AML-193 (cell line): Measurements from ENCODE around the gene COX19.
A peak's percentile ranks its signal among the peaks of the same experiment; 100 is the strongest.
"Not testable (repeated sequence)": the region's sequence is repeated elsewhere in the genome, so short reads cannot be mapped to it uniquely, and the experiment has no call there.

ENCODE experiments used
- DNase-seq, 2 experiments: peaks; one replicate each; lab custom pipeline; 2025; lab: John Stamatoyannopoulos, UW

Gene COX19

DNA sequence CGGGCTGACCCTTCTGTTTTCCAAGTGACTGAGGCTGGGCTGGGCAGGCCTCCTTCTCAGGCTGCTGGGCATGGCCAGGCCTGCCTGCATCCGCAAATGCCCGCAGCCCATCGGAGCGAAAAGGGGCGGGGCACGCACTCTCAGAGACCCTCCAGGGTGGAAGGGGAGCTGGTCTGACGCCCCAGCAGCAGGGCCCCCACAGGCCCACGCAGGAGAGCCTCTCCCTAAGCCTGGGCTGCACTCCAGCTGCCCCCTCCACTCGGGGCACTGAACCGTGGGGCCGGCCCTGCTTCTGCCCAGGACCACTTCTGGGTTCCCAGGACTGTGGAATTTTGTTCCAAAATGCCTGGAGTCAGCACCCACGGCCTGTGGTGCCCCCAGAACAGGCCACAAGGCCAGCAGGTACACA is 30.2 kb downstream of the COX19 start:
- no peak for DNase-seq

DNA sequence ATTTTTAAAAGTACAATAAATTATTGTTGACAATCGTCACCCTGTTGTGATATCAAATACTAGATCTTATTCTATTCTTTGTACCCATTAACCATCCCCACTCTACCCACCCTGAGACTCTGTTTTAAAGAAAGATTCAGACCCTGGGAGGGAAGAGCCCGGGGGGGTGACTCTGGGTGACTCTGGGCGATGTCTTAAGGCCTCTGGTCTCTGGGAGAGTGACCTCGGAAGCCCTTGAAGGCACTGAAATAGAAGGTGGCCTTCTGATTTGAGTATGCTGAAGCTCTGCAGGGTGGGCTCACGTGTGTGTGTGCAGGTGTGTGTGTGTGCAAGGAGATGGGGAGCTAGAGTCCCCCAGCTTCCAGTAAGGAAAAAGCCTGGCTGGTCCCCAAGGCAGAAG is 30.6 kb downstream of the COX19 start:
- DNase-seq: no peak

DNA sequence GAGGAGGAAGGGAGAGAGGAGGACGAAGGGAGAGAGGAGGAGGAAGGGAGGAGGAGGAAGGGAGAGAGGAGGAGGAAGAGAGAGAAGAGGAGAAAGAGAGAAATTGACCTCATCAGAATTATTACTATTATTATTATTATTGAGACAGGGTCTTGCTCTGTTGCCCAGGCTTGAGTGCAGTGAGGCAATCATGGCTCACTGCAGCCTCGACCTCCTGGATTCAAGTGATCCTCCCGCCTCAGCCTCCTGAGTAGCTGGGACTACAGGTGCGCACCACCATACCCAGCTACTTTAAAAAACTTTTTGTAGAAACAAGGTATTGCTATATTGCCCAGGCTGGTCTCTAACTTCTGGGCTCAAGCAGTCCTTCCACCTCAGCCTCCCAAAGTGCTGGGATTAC is 31.6 kb downstream of the COX19 start:
- not testable (repeated sequence) for DNase-seq

DNA sequence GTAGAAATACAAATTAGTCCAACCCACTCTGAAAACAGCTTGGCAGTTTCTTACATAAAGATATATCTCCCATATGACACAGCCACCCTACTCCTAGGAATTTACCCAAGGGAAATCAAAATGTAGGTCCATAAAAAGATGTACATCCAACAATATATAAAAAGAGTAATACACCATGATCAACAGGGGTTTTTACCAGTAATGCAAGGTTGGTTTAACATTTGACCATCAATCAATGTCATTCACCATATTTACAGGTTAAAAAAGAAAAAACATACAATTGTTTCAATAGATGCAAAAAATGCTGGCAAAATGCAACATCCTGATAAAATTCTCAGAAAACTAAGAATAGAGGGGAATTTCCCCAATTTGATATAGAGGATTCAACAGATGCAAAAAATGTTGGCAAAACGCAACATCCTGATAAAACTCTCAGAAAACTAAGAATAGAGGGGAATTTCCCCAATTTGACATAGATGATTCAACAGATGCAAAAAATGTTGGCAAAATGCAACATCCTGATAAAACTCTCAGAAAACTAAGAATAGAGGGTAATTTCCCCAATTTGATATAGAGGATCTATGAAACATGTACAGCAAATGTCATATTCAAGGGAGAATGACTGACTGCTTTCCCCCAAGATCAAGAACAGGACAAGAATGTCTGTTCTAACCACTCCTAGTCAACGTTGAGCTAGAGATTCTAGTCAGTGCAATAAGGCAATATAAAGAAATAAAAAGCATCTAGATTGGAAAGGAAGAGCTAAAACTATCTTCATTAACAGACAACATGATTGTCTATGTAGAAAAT is 34.5 kb downstream of the COX19 start:
- no peak for DNase-seq

DNA sequence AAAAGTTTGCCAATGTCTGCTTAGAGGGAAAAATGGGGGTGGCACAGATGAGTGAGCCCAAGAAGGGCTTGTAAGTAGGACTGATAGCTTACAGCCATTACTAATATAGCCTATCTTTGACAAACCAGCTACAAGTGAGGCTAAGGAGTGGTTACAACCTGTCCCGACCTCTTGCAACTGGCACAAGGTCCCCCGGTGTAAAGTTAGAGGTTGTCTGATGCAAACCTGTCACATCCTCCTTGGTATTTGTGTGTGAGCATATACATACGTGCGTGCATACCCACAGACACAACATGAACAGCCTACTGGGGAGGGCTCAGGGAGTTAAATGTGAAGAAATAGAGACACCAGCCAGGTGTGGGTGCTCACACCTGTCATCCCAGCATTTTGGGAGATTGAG is 35.5 kb downstream of the COX19 start:
- DNase-seq: no peak

DNA sequence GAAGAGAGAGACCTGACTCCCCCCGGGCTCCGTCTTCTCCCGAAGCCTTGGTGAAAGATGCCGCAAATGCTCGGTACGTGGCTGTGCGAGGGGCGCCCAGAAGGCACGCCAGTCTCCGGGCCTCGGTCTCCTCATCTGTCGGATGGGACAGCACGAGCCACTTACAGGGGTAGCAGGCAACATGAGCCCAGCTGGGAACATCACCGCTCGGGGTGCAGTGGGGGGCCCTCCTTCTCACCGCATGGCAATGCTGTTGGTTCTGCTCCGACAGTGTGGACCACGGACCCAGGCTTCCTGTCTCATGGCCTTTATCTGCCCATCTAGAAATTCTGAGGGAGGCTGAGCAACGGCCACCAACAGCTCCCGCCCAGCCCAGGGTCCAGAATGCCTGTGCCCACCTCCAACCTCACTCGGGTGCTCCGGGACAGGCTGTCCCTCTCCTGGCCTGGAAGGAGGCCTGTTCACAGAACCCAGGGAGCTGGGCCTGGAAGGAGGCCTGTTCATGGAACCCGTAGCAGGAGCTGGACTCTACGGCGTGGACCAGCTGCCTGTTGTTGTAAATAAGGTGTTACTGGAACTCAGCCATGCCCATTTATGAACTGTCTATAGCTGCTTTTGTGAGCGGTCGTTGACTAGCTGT is 36.7 kb downstream of the COX19 start:
- DNase-seq: no peak

DNA sequence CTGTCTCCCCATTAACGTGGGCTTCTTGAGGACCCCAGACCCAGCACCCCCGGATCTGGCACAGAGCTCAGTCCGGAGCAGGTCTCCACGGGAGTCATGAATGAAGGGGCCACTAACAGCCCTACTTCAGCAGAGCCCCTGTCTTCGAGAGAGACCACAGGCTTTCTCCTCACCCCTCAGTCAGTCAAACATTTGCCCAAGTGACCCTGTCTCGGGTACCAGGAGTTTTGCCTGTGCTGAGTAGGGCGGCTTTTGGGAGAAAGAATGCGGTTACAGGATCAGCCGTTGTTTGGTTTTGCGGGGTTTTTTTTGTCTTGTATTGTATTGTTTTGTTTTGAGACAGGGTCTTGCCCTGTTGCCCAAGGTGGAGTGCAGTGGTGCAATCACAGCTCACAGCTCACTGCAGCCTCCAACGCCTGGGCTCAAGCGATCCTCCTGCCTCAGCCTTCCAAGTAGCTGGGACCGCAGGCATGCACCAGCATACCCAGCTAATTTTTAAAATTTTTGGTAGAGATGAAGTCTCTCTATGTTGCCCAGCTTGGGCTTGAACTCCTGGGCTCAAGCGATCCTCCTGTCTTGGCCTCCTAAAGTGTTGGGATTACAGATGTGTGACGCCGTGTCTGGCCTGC is 37.4 kb downstream of the COX19 start:
- no peak for DNase-seq

DNA sequence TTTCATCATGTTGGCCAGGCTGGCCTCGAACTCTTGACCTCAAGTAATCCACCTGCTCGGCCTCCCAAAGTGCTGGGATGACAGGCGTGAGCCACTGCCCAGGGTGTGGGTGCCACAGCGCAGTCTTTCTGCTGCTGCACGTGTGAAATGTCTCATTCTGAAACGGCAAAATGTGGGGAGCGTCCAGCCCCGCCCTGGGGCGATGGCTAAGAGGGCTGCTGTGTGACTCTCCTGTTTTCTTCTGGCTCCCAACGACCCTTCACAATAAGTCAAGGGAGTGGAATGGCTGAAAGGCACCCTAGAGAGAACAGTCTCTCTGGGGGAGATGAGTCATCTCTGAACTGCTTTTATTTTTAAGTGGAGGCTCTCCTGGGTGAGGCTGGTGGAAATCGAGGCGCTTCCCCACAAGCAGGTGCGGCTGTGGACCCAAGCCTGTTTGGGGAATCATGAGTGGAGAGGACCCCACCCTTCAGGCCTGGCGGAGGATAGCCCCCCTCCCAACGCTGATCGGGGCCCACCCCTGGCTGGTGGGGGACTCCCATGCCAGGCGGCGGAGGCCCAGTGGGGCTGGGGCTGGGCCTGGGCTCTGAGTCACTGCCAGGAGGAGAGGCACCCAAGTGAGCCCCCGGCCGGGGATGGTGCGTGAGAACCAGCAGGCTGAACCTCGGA is 38.8 kb downstream of the COX19 start:
- no peak for DNase-seq

DNA sequence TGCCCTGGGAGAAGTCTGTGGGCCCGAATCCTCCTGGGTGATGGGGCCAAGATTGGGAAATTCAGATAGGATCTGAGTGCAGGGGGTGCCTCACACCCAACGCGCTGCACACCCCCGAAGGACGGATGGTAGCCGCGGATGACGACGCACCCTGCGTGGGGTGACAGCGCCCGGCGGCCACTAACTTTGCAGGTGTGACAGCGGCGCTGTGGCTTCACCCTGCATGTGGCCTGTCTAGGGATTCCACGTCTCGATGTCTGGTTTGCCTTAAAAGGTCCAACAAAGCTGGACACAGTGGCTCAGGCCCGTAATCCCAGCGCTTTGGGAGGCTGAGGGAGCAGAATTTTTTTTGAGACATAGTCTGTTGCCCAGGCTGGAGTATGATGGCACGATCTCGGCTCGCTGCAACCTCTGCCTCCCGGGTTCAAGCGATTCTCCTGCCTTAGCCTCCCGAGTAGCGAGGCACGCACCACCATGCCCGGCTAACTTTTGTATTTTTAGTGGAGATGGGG is 39.4 kb downstream of the COX19 start:
- DNase-seq: no peak

DNA sequence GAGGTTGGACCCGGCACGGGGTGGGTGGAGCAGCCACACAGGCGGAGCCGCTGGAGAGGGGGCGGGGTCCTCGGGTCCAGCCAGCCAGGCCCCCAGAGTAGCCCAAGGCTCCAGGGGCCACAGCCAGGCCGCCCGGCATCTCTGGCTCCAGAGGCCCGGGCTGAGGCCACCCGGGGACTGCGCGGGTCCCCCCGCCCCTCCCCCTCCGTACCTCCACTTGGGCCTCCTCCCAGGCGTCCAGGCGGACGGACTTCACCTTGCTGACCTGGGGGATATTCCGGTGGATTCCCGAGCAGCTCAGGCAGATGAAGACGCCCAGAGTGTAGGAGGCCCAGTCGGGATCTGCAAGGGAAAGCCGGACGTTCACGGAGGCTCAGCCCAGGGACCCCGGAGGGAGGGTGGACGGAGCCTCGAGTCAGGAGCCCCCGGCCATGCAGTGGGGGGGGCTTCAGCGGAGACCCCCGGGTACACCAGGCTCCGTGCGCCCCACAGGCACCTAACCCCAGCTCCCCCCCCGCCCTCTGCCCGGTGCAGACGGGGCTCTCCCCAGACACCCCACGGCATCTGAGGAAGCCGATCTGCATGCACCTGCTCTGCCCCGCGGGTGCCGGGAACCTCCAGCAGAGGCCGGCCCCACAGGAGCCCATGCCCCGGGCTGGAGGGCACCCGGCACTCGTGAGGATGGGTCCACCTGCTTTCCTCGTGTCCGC is 40.0 kb downstream of the COX19 start:
- no peak for DNase-seq

DNA sequence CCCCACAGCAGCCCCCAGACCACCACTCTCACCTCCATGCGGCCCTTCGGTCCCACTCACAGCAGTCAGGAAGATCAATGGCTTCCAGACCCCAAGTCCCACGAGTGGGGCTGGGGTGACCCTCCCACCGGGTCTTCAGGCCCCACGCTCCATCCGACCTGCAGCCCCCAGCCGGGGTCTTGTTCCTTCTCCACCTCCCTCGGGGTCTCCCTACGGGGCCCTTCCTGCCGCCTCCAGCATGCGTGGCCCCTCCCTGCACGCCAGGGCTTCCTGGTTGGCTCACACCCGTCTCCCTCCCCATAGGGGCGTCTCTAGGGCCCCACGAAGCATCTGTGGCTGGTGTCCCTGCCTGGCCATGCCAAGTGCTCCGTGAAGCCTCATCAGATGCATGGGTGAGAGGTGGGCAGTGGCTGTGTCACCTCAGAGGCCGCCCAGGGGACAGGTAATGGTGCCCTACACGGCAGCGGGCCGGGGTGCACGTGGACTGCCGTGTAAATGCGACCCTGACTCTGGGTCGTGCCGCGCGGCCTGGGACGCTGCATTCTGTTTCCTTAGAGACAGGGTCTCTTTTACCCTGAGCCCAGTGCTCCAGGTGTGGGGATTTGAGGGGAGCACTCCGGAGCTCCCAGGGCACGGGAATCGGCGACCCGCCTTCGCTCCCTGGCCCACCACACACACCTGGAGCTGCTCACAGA is 40.7 kb downstream of the COX19 start:
- DNase-seq: no peak

DNA sequence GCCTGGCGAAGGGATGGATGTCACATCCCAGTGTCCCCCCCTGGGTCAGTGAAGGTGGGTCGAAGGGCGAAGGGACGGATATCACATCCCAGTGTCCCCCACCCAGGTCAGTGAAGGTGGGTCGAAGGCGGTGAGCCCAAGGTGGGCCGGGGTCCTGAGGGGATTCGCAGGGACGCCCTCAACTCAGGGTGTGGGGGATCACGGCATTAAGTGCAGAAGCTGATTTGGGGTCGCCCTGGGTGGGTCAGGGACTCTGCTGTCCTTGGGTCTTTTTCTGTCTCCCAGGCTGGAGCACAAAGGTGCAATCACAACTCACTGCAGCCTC is 42.7 kb downstream of the COX19 start:
- DNase-seq: no peak

DNA sequence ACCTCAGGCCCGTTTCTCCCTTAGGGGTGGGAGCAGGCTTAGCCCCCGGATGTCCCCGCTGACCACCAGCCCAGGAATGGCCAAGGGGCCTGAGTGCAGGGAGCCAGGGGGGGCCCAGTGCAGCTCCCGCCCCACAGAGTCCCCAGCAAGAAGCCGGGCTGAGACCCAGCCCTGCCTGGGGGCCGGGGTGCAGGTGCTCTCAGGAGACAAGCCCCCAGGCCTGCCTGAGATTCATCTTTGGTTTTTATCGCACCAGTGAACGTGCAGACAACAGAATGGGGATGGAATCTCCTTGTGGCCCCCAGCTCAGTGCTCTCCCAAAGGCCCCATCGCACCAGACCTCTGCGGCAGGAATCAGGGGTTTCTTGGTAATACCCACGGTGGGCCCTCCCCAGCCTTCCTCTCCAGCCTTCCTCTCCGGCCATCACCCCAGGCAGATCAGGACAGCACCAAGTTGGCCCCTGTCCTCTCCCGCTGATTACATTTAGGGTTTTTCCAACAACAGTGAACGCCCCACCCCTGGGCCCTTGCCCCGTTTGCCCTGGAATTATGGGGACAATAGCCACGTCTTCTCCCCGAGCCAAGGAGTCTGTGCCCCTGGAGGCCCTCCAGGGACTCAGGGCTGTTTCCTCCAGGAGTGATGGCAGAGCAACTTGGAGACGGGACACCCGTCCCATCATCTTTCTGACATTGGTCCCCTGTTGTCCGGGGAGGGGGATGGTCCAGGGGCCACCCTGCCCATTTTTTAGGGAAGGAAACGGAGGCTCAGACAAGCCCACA is 43.3 kb downstream of the COX19 start:
- no peak for DNase-seq

DNA sequence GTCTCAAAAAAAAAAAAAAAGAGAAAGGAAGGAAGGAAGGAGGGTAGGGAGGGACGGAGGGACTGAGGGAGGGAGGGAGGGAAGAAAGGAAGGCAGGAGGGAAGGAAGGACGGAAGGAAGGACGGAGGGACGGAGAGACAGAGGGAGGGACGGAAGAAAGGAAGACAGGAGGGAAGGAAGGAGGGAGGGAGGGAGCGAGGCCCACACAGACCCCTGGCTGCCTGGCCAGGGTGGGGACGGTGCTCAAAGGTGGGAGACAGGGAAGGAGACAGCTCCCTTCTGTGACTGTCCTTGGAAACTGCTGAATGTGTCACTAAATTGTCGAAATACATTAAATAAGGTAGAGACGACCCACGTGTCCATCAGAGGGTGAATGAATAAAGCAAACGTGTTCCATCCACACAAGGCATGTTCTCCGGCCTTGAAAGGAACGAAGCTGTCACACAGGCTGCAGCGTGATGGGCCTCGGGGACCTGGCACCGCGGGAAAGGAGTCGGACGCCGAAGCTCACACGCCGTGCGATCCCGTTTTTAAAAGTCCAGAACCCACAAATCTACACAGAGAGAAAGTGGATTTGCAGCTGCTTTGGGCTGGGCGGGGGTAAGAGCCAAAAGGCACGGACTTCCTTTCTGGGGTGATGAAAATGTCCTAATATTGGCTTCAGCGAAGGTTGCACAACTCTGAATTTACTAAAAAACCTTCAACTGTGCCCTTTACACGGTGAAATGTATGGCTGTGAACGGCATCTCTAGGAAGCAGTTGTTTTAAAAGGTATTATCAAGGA is 44.2 kb downstream of the COX19 start:
- DNase-seq: peak; percentile 76 to 84

DNA sequence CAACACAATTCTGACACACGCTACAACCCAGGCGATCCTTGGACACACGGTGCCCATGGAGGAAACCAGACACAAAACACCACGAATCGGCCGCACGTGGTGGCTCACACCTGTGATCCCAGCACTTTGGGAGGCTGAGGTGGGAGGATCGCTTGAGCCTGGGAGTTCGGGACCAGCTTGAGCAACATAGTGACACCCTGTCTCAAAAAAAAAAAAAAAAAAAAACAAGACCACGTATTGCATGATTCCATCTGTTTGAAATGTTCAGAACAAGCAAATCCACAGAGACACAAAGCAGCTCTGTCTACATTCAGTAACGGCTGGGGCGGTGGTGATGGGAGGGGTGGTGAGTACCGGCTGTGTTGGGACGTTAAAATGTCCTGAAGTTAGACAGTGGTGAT is 46.0 kb downstream of the COX19 start:
- DNase-seq: no peak

DNA sequence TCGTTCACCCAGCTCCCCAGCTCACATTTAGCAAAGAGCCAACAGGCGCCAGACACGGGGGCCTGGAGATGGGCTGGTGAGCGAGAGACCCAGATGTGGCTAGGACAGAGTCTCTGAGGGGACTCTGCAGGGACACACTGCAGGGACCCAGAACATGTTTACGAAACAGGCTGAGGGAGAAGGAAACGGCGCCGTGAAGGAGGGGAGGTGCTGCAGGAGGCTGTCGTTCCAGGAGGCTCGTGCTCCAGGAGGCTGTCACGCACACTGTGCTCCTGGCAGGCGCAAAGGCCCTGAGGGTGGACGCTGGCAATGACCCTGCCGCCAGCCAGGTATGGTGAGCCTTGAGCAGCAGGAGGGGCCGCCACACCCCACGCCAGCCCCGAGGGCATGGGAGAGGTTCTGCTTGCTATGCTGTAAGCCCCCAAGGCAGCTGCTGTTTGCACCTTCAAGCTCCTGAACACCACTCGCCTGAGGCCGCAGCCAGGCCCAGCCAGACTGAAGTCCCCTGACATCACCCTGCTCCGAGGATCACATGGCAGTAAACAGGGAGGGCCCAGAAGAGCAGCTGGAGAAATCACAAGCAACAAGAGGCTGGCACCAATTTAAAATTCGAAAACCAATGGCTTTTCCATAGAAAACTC is 48.2 kb downstream of the COX19 start:
- no peak for DNase-seq

DNA sequence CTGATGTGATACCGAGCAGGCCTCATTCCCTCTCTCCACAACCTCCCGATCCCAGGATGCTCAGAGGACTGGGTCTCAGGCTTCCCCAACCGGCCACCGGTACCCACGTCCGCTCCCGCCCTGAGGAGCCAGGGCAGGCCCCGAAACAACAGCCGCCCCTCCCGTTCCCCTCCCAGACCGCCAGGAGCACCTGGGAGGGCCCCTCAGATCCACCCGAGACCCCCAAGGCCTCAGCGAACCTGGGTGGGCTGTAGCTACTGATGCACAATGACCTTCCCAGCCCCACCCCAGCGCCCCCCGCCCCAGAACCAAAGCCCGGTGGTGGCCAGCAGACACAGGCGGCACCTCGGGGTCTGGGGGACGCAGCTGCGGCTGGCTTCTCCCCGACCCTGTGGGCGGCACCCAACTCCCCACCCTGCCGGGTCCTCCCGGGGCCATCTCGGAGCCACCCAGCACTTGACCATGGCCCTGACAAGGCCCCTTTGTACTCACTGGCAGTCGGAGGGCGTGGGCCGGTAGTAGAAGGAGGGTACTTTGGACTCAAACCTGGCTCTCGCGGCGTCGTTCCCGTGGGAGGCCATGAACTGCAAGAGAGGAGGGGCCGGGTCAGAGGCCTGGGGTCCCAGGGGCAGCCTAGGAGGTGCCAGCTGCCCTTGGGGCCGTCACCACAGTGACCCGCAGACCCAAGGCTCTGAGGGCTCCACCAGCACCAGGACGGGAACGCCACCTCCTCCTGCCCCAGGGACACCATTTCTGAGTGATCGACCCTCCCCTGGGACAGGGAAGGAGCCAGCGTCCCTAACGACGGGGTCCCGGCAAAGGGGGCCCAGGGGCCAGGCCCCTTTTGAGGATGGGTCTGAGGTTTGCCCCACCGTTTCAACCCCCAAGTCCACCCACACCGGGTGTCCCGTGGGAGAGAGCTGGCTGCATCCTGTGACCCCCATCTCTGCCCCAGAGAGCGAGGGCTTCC is 49.0 kb downstream of the COX19 start:
- DNase-seq: no peak

DNA sequence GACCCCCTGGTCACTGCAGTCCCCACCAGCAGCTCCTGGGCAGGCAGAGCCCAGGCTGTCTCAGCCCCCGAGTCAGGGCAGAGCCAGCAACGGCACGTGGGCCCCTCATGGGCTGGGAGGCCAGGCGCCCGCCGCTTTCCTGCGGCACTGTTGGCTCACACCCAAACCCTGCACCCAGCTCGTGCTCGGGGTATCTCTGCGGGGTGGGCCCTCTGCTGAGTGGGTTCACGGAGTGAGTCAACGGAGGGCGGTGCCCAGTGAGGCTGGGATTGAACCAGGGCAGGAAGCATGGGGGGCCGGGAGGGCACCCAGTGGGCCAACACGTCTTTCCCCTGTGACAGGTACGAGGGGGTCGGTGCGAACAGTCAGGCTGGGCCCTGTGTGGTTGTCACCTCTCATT is 49.7 kb downstream of the COX19 start:
- DNase-seq: no peak
